H9 (cell line): Measurements from ENCODE around the gene CHL1. TPM values are rescaled to one million over a fixed set of nuclear protein-coding genes. Genes with fewer than 3 reads are reported as not detected.

Experiments used
- DNase-seq: peaks from one replicate; pipeline ENCODE4 v3.0.0-alpha.2; 2017
- H2AFZ ChIP-seq: one replicate; pipeline ENCODE4 v1.6.1; 2013; ENCODE audit warnings: mild to moderate bottlenecking, low read length, control low read depth, moderate library complexity
- H2AK5ac ChIP-seq: 2 replicates; pipeline ENCODE4 v1.6.1; 2013; ENCODE audit warnings: low read length, control low read depth, mixed read lengths; ENCODE audit not compliant: insufficient read length
- H2BK120ac ChIP-seq: one replicate; pipeline ENCODE4 v1.6.1; 2013; ENCODE audit warnings: low read depth, mild to moderate bottlenecking, low read length, control low read depth, inconsistent platforms; ENCODE audit not compliant: poor library complexity, severe bottlenecking
- H2BK12ac ChIP-seq: 2 replicates; pipeline ENCODE4 v1.6.1; 2013; ENCODE audit warnings: low read length, control low read depth, mixed read lengths, low read depth; ENCODE audit not compliant: insufficient read length
- H2BK15ac ChIP-seq: 2 replicates; pipeline ENCODE4 v1.6.1; 2013; ENCODE audit warnings: low read depth, low read length, control low read depth
- H2BK20ac ChIP-seq: one replicate; pipeline ENCODE4 v1.6.1; 2013; ENCODE audit warnings: low read depth, mild to moderate bottlenecking, low read length, control low read depth, inconsistent platforms; ENCODE audit not compliant: poor library complexity, severe bottlenecking
- H2BK5ac ChIP-seq: 2 replicates; pipeline ENCODE4 v1.6.1; 2013; ENCODE audit warnings: low read length, control low read depth, mixed read lengths; ENCODE audit not compliant: insufficient read length
- H3K14ac ChIP-seq: 2 replicates; pipeline ENCODE4 v1.6.1; 2013; ENCODE audit warnings: low read length, control low read depth; ENCODE audit not compliant: insufficient read depth
- H3K18ac ChIP-seq: 2 replicates; pipeline ENCODE4 v1.6.1; 2013; ENCODE audit warnings: low read depth, mild to moderate bottlenecking, mixed read lengths, low read length, control low read depth; ENCODE audit not compliant: insufficient read length
- H3K23ac ChIP-seq: 2 replicates; pipeline ENCODE4 v1.6.1; 2013; ENCODE audit warnings: low read length, control low read depth, mixed read lengths, low read depth; ENCODE audit not compliant: insufficient read length
- H3K23me2 ChIP-seq: 2 replicates; pipeline ENCODE4 v1.6.1; 2013; ENCODE audit warnings: low read depth, mild to moderate bottlenecking, mixed read lengths, low read length, control low read depth; ENCODE audit not compliant: insufficient read length, poor library complexity, severe bottlenecking
- H3K27ac ChIP-seq: 2 replicates; pipeline ENCODE4 v1.5.1; 2013; ENCODE audit warnings: low read length, control low read depth, mixed read lengths, low read depth; ENCODE audit not compliant: insufficient read length
- H3K27me3 ChIP-seq: 2 replicates; pipeline ENCODE4 v1.6.1; 2013; ENCODE audit warnings: low read length, control low read depth, inconsistent platforms; ENCODE audit not compliant: insufficient read depth
- H3K4ac ChIP-seq: 2 replicates; pipeline ENCODE4 v1.6.1; 2013; ENCODE audit warnings: low read depth, mild to moderate bottlenecking, control low read depth, inconsistent platforms, low read length, moderate library complexity
- H3K4me1 ChIP-seq: 2 replicates; pipeline ENCODE4 v1.6.1; 2013; ENCODE audit warnings: low read length, control low read depth, inconsistent platforms; ENCODE audit not compliant: insufficient read depth
- H3K4me2 ChIP-seq: 2 replicates; pipeline ENCODE4 v1.6.1; 2013; ENCODE audit warnings: low read length, control low read depth, mixed read lengths; ENCODE audit not compliant: insufficient read length, insufficient read depth
- H3K56ac ChIP-seq: 2 replicates; pipeline ENCODE4 v1.6.1; 2013; ENCODE audit warnings: low read depth, mild to moderate bottlenecking, mixed read lengths, low read length, control low read depth; ENCODE audit not compliant: insufficient read length
- H3K79me1 ChIP-seq: 2 replicates; pipeline ENCODE4 v1.6.1; 2013; ENCODE audit warnings: low read depth, mild to moderate bottlenecking, moderate library complexity, low read length, control low read depth, inconsistent platforms; ENCODE audit not compliant: insufficient read depth, poor library complexity, severe bottlenecking
- H3K79me2 ChIP-seq: 2 replicates; pipeline ENCODE4 v1.6.1; 2013; ENCODE audit warnings: low read length, control low read depth, inconsistent platforms; ENCODE audit not compliant: insufficient read depth
- H3K9ac ChIP-seq: 2 replicates; pipeline ENCODE4 v1.6.1; 2013; ENCODE audit warnings: low read length, control low read depth, mixed read lengths; ENCODE audit not compliant: insufficient read length; ENCODE audit errors: extremely low read depth
- H3K9me3 ChIP-seq: one replicate; pipeline ENCODE4 v1.6.1; 2013; ENCODE audit warnings: low read depth, low read length, inconsistent platforms; ENCODE audit not compliant: control insufficient read depth
- H3T11ph ChIP-seq: one replicate; pipeline ENCODE4 v1.6.1; 2013; ENCODE audit warnings: mild to moderate bottlenecking, low read length, control low read depth, inconsistent platforms
- H4K20me1 ChIP-seq: one replicate; pipeline ENCODE4 v1.6.1; 2013; ENCODE audit not compliant: control insufficient read depth, insufficient read length, insufficient read depth
- H4K5ac ChIP-seq: 2 replicates; pipeline ENCODE4 v1.6.1; 2013; ENCODE audit warnings: low read depth, mild to moderate bottlenecking, mixed read lengths, low read length, control low read depth; ENCODE audit not compliant: insufficient read length
- H4K8ac ChIP-seq: replicated peaks from 2 replicates; pipeline ENCODE4 v1.6.1; 2013; ENCODE audit warnings: low read length, control low read depth, mixed read lengths, low read depth; ENCODE audit not compliant: insufficient read length
- H4K91ac ChIP-seq: 2 replicates; pipeline ENCODE4 v1.6.1; 2013; ENCODE audit warnings: low read depth, mild to moderate bottlenecking, moderate library complexity, mixed read lengths, low read length, control low read depth; ENCODE audit not compliant: insufficient read length
- H3K27ac Mint-ChIP-seq, 3 experiments: 2 replicates in 2 of 3; 3 replicates in 1 of 3; pipeline ENCODE4 v1.8.0; 2020 to 2021; ENCODE audit warnings: mixed read lengths in 3 of 3, mild to moderate bottlenecking in 1 of 3, moderate library complexity in 1 of 3
- H3K27me3 Mint-ChIP-seq: 2 replicates; pipeline ENCODE4 v1.8.0; 2021; ENCODE audit warnings: low read depth, mild to moderate bottlenecking, moderate library complexity, mixed read lengths
- H3K36me3 Mint-ChIP-seq, 3 experiments: 2 replicates in 2 of 3; 3 replicates in 1 of 3; pipeline ENCODE4 v1.8.0; 2020 to 2021; ENCODE audit warnings: low read depth in 3 of 3, mixed read lengths in 3 of 3; ENCODE audit not compliant: insufficient read depth in 1 of 3
- H3K4me1 Mint-ChIP-seq, 2 experiments: 2 replicates each; pipeline ENCODE4 v1.8.0; 2020; ENCODE audit warnings: mixed read lengths in 2 of 2
- H3K4me3 Mint-ChIP-seq, 2 experiments: 2 replicates in 1 of 2; 3 replicates in 1 of 2; pipeline ENCODE4 v1.8.0; 2020 to 2021; ENCODE audit warnings: mild to moderate bottlenecking in 2 of 2, mixed read lengths in 2 of 2, moderate library complexity in 1 of 2
- H3K9me3 Mint-ChIP-seq, 2 experiments: 2 replicates in 1 of 2; 3 replicates in 1 of 2; pipeline ENCODE4 v1.8.0; 2020; ENCODE audit warnings: mild to moderate bottlenecking in 2 of 2, mixed read lengths in 2 of 2, moderate library complexity in 1 of 2
- WGBS: extraction: QIAGEN DNeasy Blood & Tissue Kit; methylation state at CpG from one replicate; pipeline ENCODE4 v1.1.7; 2013; ENCODE audit warnings: missing lambda C conversion rate, low lambda C conversion rate, mixed read lengths; ENCODE audit not compliant: insufficient read length; ENCODE audit errors: extremely low coverage; 5-methylcytosine and 5-hydroxymethylcytosine counted together
- total RNA-seq: library from RNA; stranded (reverse); gene quantifications from 2 replicates; pipeline ENCODE4 v1.2.1, GENCODE V29; 2021
- TF ChIP-seq, protein P1 (sequence below): fragments of 200-600 bp; sonication (generic); conservative IDR thresholded peaks from 3 replicates; pipeline ENCODE4 v1.8.0; 2021; ENCODE audit warnings: antibody characterized with exemption, mild to moderate bottlenecking

The CHL1 gene
- total RNA-seq, 1 experiment from 2014 or later, result not detected

GRCh38 chr3:277873-278272 lies 81.3 kb downstream of the CHL1 start:
- Histone ChIP-seq H3K14ac (no peak overlapping the region), H3K27me3 (no peaks in the 10 kb centered on the region), H2BK12ac (no peak overlapping the region), H2AFZ (no peak overlapping the region), H4K8ac (no peak overlapping the region), H3K4ac (no peak overlapping the region), H3K18ac (no peak overlapping the region), H3K27ac (no peak overlapping the region), H3K79me1 (no peaks in the 10 kb centered on the region), H3K9me3 (no peaks in the 10 kb centered on the region), H3K23ac (no peak overlapping the region), H3T11ph (no peak overlapping the region), H4K91ac (no peak overlapping the region), H2BK15ac (no peak overlapping the region), H2BK20ac (no peak overlapping the region), H4K20me1 (no peaks in the 10 kb centered on the region), H3K23me2 (no peaks in the 10 kb centered on the region), H3K9ac (no peak overlapping the region), H3K4me1 (no peaks in the 10 kb centered on the region), H2BK120ac (no peak overlapping the region), H2AK5ac (no peak overlapping the region), H3K79me2 (no peaks in the 10 kb centered on the region), H3K56ac (no peak overlapping the region), H2BK5ac (no peak overlapping the region), H3K4me2 (no peak overlapping the region), H4K5ac (no peak overlapping the region)
- TF ChIP-seq, protein P1, sequence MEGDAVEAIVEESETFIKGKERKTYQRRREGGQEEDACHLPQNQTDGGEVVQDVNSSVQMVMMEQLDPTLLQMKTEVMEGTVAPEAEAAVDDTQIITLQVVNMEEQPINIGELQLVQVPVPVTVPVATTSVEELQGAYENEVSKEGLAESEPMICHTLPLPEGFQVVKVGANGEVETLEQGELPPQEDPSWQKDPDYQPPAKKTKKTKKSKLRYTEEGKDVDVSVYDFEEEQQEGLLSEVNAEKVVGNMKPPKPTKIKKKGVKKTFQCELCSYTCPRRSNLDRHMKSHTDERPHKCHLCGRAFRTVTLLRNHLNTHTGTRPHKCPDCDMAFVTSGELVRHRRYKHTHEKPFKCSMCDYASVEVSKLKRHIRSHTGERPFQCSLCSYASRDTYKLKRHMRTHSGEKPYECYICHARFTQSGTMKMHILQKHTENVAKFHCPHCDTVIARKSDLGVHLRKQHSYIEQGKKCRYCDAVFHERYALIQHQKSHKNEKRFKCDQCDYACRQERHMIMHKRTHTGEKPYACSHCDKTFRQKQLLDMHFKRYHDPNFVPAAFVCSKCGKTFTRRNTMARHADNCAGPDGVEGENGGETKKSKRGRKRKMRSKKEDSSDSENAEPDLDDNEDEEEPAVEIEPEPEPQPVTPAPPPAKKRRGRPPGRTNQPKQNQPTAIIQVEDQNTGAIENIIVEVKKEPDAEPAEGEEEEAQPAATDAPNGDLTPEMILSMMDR, result no peak
- no peaks in the 10 kb centered on the region for H3K4me1 Mint-ChIP-seq
- H3K4me3 Mint-ChIP-seq, result no peak overlapping the region
- peaks cover 1% of the 10 kb centered on the region; the same call in 1 of the 2 replicates for H3K27me3 Mint-ChIP-seq
- H3K27ac Mint-ChIP-seq, result no peak overlapping the region
- no peaks in the 10 kb centered on the region for H3K9me3 Mint-ChIP-seq
- no peaks in the 10 kb centered on the region for H3K36me3 Mint-ChIP-seq
- DNase-seq, result no peak
- WGBS, result no CpG with 5 or more reads among the region's 1 CpG
